Measurements from ENCODE around the gene HECTD1.
"Not testable (repeated sequence)": the region's sequence is repeated elsewhere in the genome, so short reads cannot be mapped to it uniquely, and the experiment has no call there.

HECTD1 gene

DNA sequence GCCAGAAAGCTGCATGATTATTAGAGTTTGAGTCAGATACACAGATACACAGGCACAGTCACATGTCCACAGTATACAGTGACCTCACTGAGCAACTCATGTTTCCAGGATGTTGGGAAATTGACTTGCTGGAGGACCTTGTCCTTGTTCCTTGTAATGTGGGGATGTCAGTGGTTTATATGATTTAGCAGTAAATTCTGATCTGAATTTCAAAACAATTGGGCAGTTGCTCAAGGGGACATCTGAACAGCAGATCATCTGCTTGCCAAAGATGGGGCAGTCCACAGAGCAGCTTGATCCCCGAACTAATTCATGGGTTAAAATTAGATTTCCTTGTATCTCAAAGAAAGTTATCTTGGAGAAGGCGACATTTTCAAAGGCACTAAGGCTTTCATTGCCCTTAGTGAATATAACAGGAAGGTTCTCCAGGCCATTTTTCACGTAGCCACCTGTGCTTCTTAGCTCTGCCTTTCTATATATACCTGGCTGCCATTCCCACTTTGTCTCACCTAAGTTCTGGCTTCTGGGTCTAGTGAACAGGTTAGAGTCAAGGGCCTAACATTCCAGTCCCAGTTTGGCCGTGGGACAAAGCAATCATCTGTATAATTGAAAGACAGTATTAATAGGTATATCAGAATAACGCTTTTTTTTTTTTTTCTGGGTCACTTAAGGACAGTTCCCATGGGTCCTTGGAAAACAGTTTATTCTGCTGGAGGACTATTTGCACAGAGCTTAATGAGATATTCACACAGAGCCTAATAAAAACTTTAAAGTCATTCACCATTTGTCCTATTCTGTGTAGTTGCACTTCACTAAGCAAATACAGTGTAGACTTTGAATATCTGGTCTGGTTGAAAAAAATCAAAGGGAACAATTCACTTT lies 116.5 kb downstream of the HECTD1 start:
- peak; percentile 96 for DNase-seq (ENCODE audit: low read depth)
- no peak overlapping the region for H3K4me3 ChIP-seq (replicated peaks; ENCODE audit: low read depth, low read length)
- TF ChIP-seq, protein P1, sequence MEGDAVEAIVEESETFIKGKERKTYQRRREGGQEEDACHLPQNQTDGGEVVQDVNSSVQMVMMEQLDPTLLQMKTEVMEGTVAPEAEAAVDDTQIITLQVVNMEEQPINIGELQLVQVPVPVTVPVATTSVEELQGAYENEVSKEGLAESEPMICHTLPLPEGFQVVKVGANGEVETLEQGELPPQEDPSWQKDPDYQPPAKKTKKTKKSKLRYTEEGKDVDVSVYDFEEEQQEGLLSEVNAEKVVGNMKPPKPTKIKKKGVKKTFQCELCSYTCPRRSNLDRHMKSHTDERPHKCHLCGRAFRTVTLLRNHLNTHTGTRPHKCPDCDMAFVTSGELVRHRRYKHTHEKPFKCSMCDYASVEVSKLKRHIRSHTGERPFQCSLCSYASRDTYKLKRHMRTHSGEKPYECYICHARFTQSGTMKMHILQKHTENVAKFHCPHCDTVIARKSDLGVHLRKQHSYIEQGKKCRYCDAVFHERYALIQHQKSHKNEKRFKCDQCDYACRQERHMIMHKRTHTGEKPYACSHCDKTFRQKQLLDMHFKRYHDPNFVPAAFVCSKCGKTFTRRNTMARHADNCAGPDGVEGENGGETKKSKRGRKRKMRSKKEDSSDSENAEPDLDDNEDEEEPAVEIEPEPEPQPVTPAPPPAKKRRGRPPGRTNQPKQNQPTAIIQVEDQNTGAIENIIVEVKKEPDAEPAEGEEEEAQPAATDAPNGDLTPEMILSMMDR (IDR thresholded peaks at IDR 0.05; ENCODE audit: low read length, missing control alignments) = no peak

DNA sequence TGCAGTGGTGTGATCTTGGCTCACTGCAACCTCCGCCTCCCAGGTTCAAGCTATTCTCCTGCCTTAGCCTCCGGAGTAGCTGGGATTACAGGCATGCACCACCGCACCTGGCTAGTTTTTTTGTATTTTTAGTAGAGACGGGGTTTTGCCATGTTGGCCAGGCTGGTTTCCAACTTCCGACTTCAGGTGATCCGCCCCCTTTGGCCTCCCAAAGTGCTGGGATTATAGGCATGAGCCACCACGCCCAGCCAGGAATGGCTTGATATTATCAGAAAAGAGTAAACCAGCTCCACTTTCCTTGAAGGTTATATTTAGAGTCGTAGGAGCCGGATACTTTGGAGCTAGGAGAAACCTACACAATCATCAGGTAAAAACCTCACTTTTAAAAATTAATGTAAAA lies 121.1 kb downstream of the HECTD1 start:
- DNase-seq (ENCODE audit: low read depth); H3K4me3 ChIP-seq (replicated peaks; ENCODE audit: low read depth, low read length): not testable (repeated sequence)

DNA sequence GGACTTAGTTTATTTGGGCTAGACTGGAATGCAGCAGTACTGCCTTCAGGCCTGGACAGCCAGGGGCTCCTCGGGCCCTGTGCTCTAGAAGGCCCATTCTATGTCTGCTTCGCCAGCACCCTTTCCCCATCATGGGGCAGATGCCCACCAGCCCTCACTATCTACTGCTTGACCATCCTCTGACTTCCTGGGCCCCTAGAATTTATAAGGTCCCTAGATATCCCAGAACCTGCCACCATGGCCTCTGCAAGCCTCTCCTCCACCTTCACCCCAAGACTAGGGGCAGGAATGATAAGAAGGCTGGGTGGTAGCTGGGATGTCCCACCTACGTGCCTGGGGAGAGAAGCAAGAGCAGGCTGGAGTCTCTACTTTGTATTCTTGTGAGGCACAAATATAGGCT lies 122.6 kb downstream of the HECTD1 start:
- TF ChIP-seq, protein P1 (IDR thresholded peaks at IDR 0.05; ENCODE audit: low read length, missing control alignments) = no peak
- H3K4me3 ChIP-seq (replicated peaks; ENCODE audit: low read depth, low read length) = no peak overlapping the region
- no peak for DNase-seq (ENCODE audit: low read depth)

DNA sequence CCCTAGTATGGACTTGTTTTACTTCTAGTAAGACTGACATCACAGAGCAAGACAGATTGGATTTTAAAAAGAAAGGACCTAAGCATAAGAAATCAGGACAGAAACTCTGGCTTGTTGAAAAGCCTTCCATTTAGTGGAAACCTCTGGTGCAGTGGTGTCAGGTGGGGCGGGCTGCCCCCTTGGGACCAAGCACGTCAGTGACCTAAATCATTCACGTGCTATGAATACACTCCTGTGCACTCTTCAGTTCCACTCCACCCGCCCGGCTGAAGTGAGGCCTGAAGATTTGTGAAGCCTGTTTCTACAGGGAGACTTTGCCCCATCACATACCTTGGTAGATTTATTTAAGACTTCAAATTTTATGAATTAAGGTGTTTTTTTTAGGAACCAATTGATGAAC lies 123.2 kb downstream of the HECTD1 start:
- TF ChIP-seq, protein P1 (IDR thresholded peaks at IDR 0.05; ENCODE audit: low read length, missing control alignments) = no peak
- no peak for DNase-seq (ENCODE audit: low read depth)

GRCh38 chr14:31083781-31084180 lies 123.8 kb downstream of the HECTD1 start:
- DNase-seq (ENCODE audit: low read depth) = no peak
- TF ChIP-seq, protein P1 (IDR thresholded peaks at IDR 0.05; ENCODE audit: low read length, missing control alignments) = no peak
- H3K4me3 ChIP-seq (replicated peaks; ENCODE audit: low read depth, low read length) = no peak overlapping the region

More for the DNA sequence above, 123.2 kb downstream of the HECTD1 start:
- no peak overlapping the region for H3K4me3 ChIP-seq (replicated peaks; ENCODE audit: low read depth, low read length)

DNA sequence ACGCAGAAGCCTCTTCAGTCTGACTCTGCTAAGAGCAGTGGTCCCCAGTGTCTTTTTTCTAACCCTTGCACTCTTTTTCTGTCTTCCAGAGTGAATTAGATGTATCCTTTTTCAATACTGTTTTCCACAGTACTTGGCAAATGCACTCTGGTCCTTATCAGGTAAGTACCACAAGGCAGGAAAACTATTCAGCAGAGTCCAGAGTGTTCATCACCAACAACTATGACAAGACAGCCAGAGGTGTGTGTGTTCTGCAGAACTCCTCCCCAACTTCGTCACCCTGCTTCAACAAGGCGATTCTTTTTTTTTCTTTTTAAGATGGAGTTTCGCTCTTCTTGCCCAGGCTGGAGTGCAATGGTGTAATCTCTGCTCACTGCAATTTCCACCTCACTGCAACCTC lies 127.1 kb downstream of the HECTD1 start:
- TF ChIP-seq, protein P1 (IDR thresholded peaks at IDR 0.05; ENCODE audit: low read length, missing control alignments) = no peak
- DNase-seq (ENCODE audit: low read depth) = no peak
- H3K4me3 ChIP-seq (replicated peaks; ENCODE audit: low read depth, low read length) = no peak overlapping the region

- TF ChIP-seq, protein P1 (IDR thresholded peaks at IDR 0.05; ENCODE audit: low read length, missing control alignments) = no peak
- no peak for DNase-seq (ENCODE audit: low read depth)
- no peak overlapping the region for H3K4me3 ChIP-seq (replicated peaks; ENCODE audit: low read depth, low read length)
Observed at GRCh38 chr14:31080056-31080455, 127.5 kb downstream of the HECTD1 start.
